GM12892 (cell line): Measurements from ENCODE around the gene ANKS1A.

Source experiments
- DNase-seq: peaks from one replicate; pipeline ENCODE4 v3.0.0; 2011; ENCODE audit not compliant: insufficient read length
- FAIRE-seq: peaks from 2 replicates; lab custom pipeline; 2011; peaks lifted over from hg19 to GRCh38; lab: Jason Lieb, UNC
- POLR2A ChIP-seq: IDR thresholded peaks from 2 replicates; pipeline ENCODE4 v1.6.1; 2011; ENCODE audit warnings: low read depth, low read length, control low read depth
- POLR2AphosphoS5 ChIP-seq: IDR thresholded peaks from 2 replicates; pipeline ENCODE4 v1.6.1; 2011; ENCODE audit warnings: low read depth, low read length, control low read depth
- TAF1 ChIP-seq: IDR thresholded peaks from 2 replicates; pipeline ENCODE4 v1.6.1; 2011; ENCODE audit warnings: low read depth, mild to moderate bottlenecking, control low read depth, low read length, borderline replicate concordance

ANKS1A gene

GRCh38 chr6:35023091-35024000, 134.3 kb downstream of the ANKS1A start:
- FAIRE-seq, result no peak
- TF ChIP-seq POLR2A (no peak), POLR2AphosphoS5 (no peak)

GRCh38 chr6:35024551-35025054, 135.5 kb downstream of the ANKS1A start:
- TF ChIP-seq POLR2AphosphoS5, result no peak
- TF ChIP-seq TAF1, result no peak
- no peak for TF ChIP-seq POLR2A
- DNase-seq (no peak), FAIRE-seq (no peak)

More at GRCh38 chr6:35023091-35024000, 134.3 kb downstream of the ANKS1A start:
- DNase-seq, result no peak

GRCh38 chr6:35025232-35026188, 136.5 kb downstream of the ANKS1A start:
- FAIRE-seq (no peak), DNase-seq (no peak)
- TF ChIP-seq POLR2A (no peak), TAF1 (no peak), POLR2AphosphoS5 (no peak)

- no peak for FAIRE-seq
- DNase-seq, result no peak
- TF ChIP-seq POLR2A, result no peak
- TF ChIP-seq TAF1, result no peak
- TF ChIP-seq POLR2AphosphoS5, result no peak
Observed at GRCh38 chr6:35026434-35027222, 137.6 kb downstream of the ANKS1A start.

GRCh38 chr6:35027807-35028206, 138.8 kb downstream of the ANKS1A start:
- FAIRE-seq, result no peak
- TF ChIP-seq TAF1 (no peak), POLR2A (no peak), POLR2AphosphoS5 (no peak)
- no peak for DNase-seq

GRCh38 chr6:35028781-35029769, 140.0 kb downstream of the ANKS1A start:
- no peak for TF ChIP-seq POLR2AphosphoS5
- TF ChIP-seq TAF1, result no peak
- no peak for TF ChIP-seq POLR2A
- FAIRE-seq, result no peak

GRCh38 chr6:35030099-35030498, 141.0 kb downstream of the ANKS1A start:
- no peak for FAIRE-seq
- no peak for DNase-seq
- TF ChIP-seq POLR2AphosphoS5 (no peak), POLR2A (no peak)

More at GRCh38 chr6:35028781-35029769, 140.0 kb downstream of the ANKS1A start:
- DNase-seq, result no peak

GRCh38 chr6:35031611-35032529, 142.8 kb downstream of the ANKS1A start:
- TF ChIP-seq POLR2A (no peak), POLR2AphosphoS5 (no peak), TAF1 (no peak)
- no peak for DNase-seq
- FAIRE-seq, result no peak

- FAIRE-seq (no peak), DNase-seq (no peak)
- no peak for TF ChIP-seq POLR2AphosphoS5
- no peak for TF ChIP-seq TAF1
- no peak for TF ChIP-seq POLR2A
Observed at GRCh38 chr6:35033683-35034082, 144.6 kb downstream of the ANKS1A start.
